Endothelial cell of umbilical vein (primary cell): ENCODE measurements around the gene GNB1. TPM values are rescaled to one million over a fixed set of nuclear protein-coding genes. Genes with fewer than 3 reads are reported as not detected.

Source experiments
- BruUV-seq: library from RNA; stranded (reverse); fragments of 400-500 nt; replicated peaks from 2 replicates; lab custom pipeline; 2021; lab: Mats Ljungman, UMichigan
- CTCF ChIA-PET: fragments of 300-600, 350-600 bp; sonication (Branson Sonifier 250); formaldehyde crosslinking; loops from one replicate; lab custom pipeline; 2021; ENCODE audit warnings: antibody characterized with exemption, inconsistent platforms; lab: Charles Lee
- POLR2A ChIA-PET: fragments of 300-600, 350-600 bp; sonication (Branson Sonifier 250); formaldehyde crosslinking; loops from one replicate; lab custom pipeline; 2021; ENCODE audit warnings: antibody characterized with exemption, inconsistent platforms; lab: Charles Lee
- DNase-seq: peaks from one replicate; pipeline ENCODE4 v3.0.0-alpha.2; 2011; ENCODE audit warnings: low read depth, low spot score
- FAIRE-seq: peaks from 2 replicates; lab custom pipeline; 2011; peaks lifted over from hg19 to GRCh38; lab: Jason Lieb, UNC
- H2AFZ ChIP-seq: 2 replicates; pipeline ENCODE4 v1.6.0; 2012; ENCODE audit warnings: low read depth, low read length, control low read depth, inconsistent platforms
- H3K27ac ChIP-seq: 2 replicates; pipeline ENCODE4 v1.5.1; 2011; ENCODE audit warnings: low read depth, mild to moderate bottlenecking, control low read depth, low read length, moderate library complexity; ENCODE audit not compliant: insufficient read depth
- H3K27me3 ChIP-seq, 2 experiments: 2 replicates each; pipeline versions ENCODE4 v1.6.0 to v1.6.1; 2011; ENCODE audit warnings: low read length in 2 of 2, mixed read lengths in 1 of 2; ENCODE audit not compliant: control insufficient read depth in 2 of 2, insufficient read depth in 2 of 2
- H3K36me3 ChIP-seq, 2 experiments: 2 replicates in 1 of 2; 3 replicates in 1 of 2; pipeline ENCODE4 v1.5.1; 2011; ENCODE audit warnings: low read length in 2 of 2, mild to moderate bottlenecking in 1 of 2, moderate library complexity in 1 of 2; ENCODE audit not compliant: control insufficient read depth in 2 of 2, insufficient read depth in 2 of 2; ENCODE audit errors: extremely low read depth in 1 of 2
- H3K4me1 ChIP-seq: 3 replicates; pipeline ENCODE4 v1.5.1; 2011; ENCODE audit warnings: mild to moderate bottlenecking, low read length; ENCODE audit not compliant: control insufficient read depth, insufficient read depth; ENCODE audit errors: extremely low read depth
- H3K4me2 ChIP-seq: 2 replicates; pipeline ENCODE4 v1.6.1; 2011; ENCODE audit warnings: low read length, control low read depth, mixed read lengths; ENCODE audit not compliant: insufficient read depth
- H3K4me3 ChIP-seq, 3 experiments: fragments of 200-600 bp in 1 of 3; sonication (generic), shearing (Covaris generic) in 1 of 3; replicated peaks in 1 of 3; 2 replicates each; pipeline ENCODE4 v1.5.1; 2011 to 2016; ENCODE audit warnings: control low read depth in 3 of 3, low read length in 3 of 3, mild to moderate bottlenecking in 2 of 3, inconsistent platforms in 1 of 3, low read depth in 1 of 3, moderate library complexity in 1 of 3; ENCODE audit not compliant: insufficient read depth in 1 of 3
- H3K79me2 ChIP-seq: 2 replicates; pipeline ENCODE4 v1.6.0; 2012; ENCODE audit warnings: low read length, inconsistent platforms; ENCODE audit not compliant: control insufficient read depth, insufficient read depth
- H3K9ac ChIP-seq: replicated peaks from 2 replicates; pipeline ENCODE3; 2011; ENCODE audit warnings: low read length, control low read depth; ENCODE audit not compliant: insufficient read depth; ENCODE audit errors: extremely low read depth
- H3K9me1 ChIP-seq: replicated peaks from 3 replicates; pipeline ENCODE4 v1.6.0; 2011; ENCODE audit warnings: mild to moderate bottlenecking, low read length; ENCODE audit not compliant: control insufficient read depth, insufficient read depth; ENCODE audit errors: extremely low read depth
- H3K9me3 ChIP-seq: replicated peaks from 2 replicates; pipeline ENCODE4 v1.5.1; 2012; ENCODE audit warnings: low read length, inconsistent platforms; ENCODE audit not compliant: control insufficient read depth, insufficient read depth
- H4K20me1 ChIP-seq: replicated peaks from 2 replicates; pipeline ENCODE3; 2011; ENCODE audit warnings: mild to moderate bottlenecking, low read length; ENCODE audit not compliant: control insufficient read depth, insufficient read depth; ENCODE audit errors: extremely low read depth
- EZH2 ChIP-seq: IDR thresholded peaks from 2 replicates; pipeline ENCODE4 v1.6.1; 2012; ENCODE audit warnings: borderline replicate concordance, low read depth, mild to moderate bottlenecking, moderate library complexity, low read length, inconsistent platforms; ENCODE audit not compliant: severe bottlenecking
- FOS ChIP-seq: IDR thresholded peaks from 2 replicates; pipeline ENCODE4 v1.6.1; 2011; ENCODE audit warnings: mild to moderate bottlenecking, low read length, moderate library complexity, borderline replicate concordance; ENCODE audit not compliant: insufficient read depth
- GATA2 ChIP-seq: IDR thresholded peaks from 2 replicates; pipeline ENCODE4 v1.7.0; 2011; ENCODE audit warnings: low read depth, mild to moderate bottlenecking, moderate library complexity, mixed read lengths, low read length; ENCODE audit not compliant: insufficient read length, insufficient read depth
- JUN ChIP-seq: IDR thresholded peaks from 2 replicates; pipeline ENCODE4 v1.6.1; 2011; ENCODE audit warnings: borderline replicate concordance, low read depth; ENCODE audit not compliant: insufficient read length, insufficient read depth
- MAX ChIP-seq: IDR thresholded peaks from 2 replicates; pipeline ENCODE4 v1.6.1; 2011; ENCODE audit not compliant: insufficient read depth, insufficient read length
- MYC ChIP-seq: IDR thresholded peaks from one replicate; pipeline ENCODE4 v1.6.1; 2011; ENCODE audit warnings: mild to moderate bottlenecking, low read depth, low read length
- POLR2A ChIP-seq: IDR thresholded peaks from 2 replicates; pipeline ENCODE4 v1.6.1; 2012; ENCODE audit warnings: low read depth, mild to moderate bottlenecking, control low read depth, low read length
- POLR2AphosphoS5 ChIP-seq: IDR thresholded peaks from 2 replicates; pipeline ENCODE4 v1.6.1; 2012; ENCODE audit warnings: low read depth, mild to moderate bottlenecking, control low read depth, low read length, moderate library complexity; ENCODE audit not compliant: insufficient read depth
- dilution Hi-C: fragments of 300-500 bp; cut with MboI; formaldehyde crosslinking; loops from one replicate; pipeline ENCODE4 v1.15.0; 2019; ENCODE audit warnings: low sequenced_read_pairs; ENCODE audit not compliant: extremely low pct_ligation_motif_present
- intact Hi-C: fragments of 100-400 bp; cut with micrococcal nuclease; formaldehyde crosslinking; loops from one replicate; pipeline ENCODE4 v1.10.0; 2022
- polyA plus RNA-seq, 4 experiments: library from polyadenylated mRNA; depleted of rRNA in 3 of 4; stranded (reverse) in 3 of 4; unstranded in 1 of 4; fragments of >200 nt; gene quantifications; 2 replicates each; pipeline versions ENCODE4 v1.2.1 to v1.2.3, GENCODE V29; 2011 to 2012; ENCODE audit warnings: missing spikeins in 1 of 4
- total RNA-seq: library from RNA; stranded (reverse); gene quantifications from 2 replicates; pipeline ENCODE4 v1.2.3, GENCODE V29; 2021
- TF ChIP-seq, protein P1 (sequence below), 2 donors: IDR thresholded peaks; 1 replicate in 1 of 2; 2 replicates in 1 of 2; pipeline ENCODE4 v1.5.1; 2011; ENCODE audit warnings: low read length in 2 of 2, mild to moderate bottlenecking in 2 of 2, moderate library complexity in 2 of 2, control low read depth in 1 of 2, inconsistent platforms in 1 of 2, low read depth in 1 of 2; ENCODE audit not compliant: insufficient read depth in 1 of 2; ENCODE audit errors: extremely low read depth in 1 of 2

GNB1 gene
- total and polyA plus RNA-seq, 2 donors (not counting 3 experiments of a cell fraction or from before 2014, with no cell fraction given): 501 to 529 TPM

DNA sequence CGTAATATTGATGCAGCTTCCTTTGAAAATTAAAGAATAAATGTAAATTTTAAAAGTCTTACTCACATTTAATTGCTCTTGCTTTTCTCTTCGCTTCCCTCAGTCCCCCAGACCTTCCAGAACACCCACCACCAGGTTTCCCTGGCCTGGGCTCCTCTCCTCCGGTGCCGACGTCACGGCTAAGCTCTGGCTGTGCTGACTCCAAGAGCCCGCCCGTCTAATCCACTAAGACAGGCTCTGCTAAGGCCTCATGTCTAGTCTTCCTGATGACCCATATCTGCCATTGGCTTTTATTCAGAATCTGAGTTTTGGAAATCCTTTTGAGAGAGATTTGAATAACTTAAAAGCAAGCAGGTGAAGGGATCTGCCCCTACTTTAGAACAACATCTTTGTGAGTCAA is 58.7 kb downstream of the GNB1 start:
- Histone ChIP-seq H3K4me2 (no peak overlapping the region), H3K9me1 (no peaks in the 10 kb centered on the region), H3K36me3 (peaks cover 15 to 16% of the 10 kb centered on the region in 2 experiments), H3K9me3 (no peaks in the 10 kb centered on the region), H3K79me2 (peaks cover 93% of the 10 kb centered on the region), H2AFZ (no peak overlapping the region), H3K27me3 (no peaks in the 10 kb centered on the region), H3K4me1 (no peaks in the 10 kb centered on the region), H3K27ac (no peak overlapping the region), H3K9ac (no peak overlapping the region), H4K20me1 (peaks cover 6% of the 10 kb centered on the region), H3K4me3 (no peak overlapping the region)
- intact Hi-C loops: no loop called here
- no TSS peak for BruUV-seq
- TF ChIP-seq POLR2AphosphoS5 (peak; percentile 8), JUN (no peak)
- ChIA-PET POLR2A (no interaction called here), CTCF (interaction anchor here (0.8 to 1.2 kb wide), 2 partner anchors 27 to 74 kb away, joined by 4 to 7 read pairs; no protein-coding TSS in a partner anchor)
- no peak for FAIRE-seq
- dilution Hi-C loops: no loop called here
- DNase-seq: no peak

GRCh38 chr1:1827089-1827848 is 63.6 kb downstream of the GNB1 start:
- dilution Hi-C loops: no loop called here
- POLR2A ChIA-PET: no interaction called here

More at GRCh38 chr1:1827089-1827848, 63.6 kb downstream of the GNB1 start:
- H3K4me1 ChIP-seq: no peaks in the 10 kb centered on the region
- H3K4me3 ChIP-seq: no peak overlapping the region
- FAIRE-seq: no peak
- CTCF ChIA-PET: interaction anchor here (1.0 to 1.7 kb wide), 4 partner anchors 12 to 79 kb away, joined by 3 to 8 read pairs (median 4); no protein-coding TSS in a partner anchor
- no peak for TF ChIP-seq POLR2A
- TF ChIP-seq POLR2AphosphoS5: no peak
- TF ChIP-seq MAX: no peak
- no peak for TF ChIP-seq EZH2
- no peak for TF ChIP-seq MYC
- TF ChIP-seq GATA2: no peak
- TF ChIP-seq, protein P1, sequence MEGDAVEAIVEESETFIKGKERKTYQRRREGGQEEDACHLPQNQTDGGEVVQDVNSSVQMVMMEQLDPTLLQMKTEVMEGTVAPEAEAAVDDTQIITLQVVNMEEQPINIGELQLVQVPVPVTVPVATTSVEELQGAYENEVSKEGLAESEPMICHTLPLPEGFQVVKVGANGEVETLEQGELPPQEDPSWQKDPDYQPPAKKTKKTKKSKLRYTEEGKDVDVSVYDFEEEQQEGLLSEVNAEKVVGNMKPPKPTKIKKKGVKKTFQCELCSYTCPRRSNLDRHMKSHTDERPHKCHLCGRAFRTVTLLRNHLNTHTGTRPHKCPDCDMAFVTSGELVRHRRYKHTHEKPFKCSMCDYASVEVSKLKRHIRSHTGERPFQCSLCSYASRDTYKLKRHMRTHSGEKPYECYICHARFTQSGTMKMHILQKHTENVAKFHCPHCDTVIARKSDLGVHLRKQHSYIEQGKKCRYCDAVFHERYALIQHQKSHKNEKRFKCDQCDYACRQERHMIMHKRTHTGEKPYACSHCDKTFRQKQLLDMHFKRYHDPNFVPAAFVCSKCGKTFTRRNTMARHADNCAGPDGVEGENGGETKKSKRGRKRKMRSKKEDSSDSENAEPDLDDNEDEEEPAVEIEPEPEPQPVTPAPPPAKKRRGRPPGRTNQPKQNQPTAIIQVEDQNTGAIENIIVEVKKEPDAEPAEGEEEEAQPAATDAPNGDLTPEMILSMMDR (IDR thresholded peaks at IDR 0.05; ENCODE audit: extremely low read depth in 1 of 2, insufficient read depth in 1 of 2, low read depth in 1 of 2, low read length in 2 of 2): no peak
- no peak for TF ChIP-seq FOS
- no peak for TF ChIP-seq JUN
- DNase-seq: no peak
- H3K36me3 ChIP-seq: peaks cover 10 to 12% of the 10 kb centered on the region in 2 experiments
- no peaks in the 10 kb centered on the region for H3K9me3 ChIP-seq
- H3K9ac ChIP-seq: no peak overlapping the region
- intact Hi-C loops: loop anchor here (5.0 kb wide), 1 partner anchor 80 kb away; no protein-coding TSS in a partner anchor
- H3K27me3 ChIP-seq: no peaks in the 10 kb centered on the region
- H3K9me1 ChIP-seq: no peaks in the 10 kb centered on the region
- no TSS peak for BruUV-seq
- H3K27ac ChIP-seq: no peak overlapping the region
- H2AFZ ChIP-seq: no peak overlapping the region
- peaks cover 87% of the 10 kb centered on the region for H3K79me2 ChIP-seq
- no peak overlapping the region for H3K4me2 ChIP-seq
- no peaks in the 10 kb centered on the region for H4K20me1 ChIP-seq
